Measurements from ENCODE around the gene ADAM17. TPM values are rescaled to one million over a fixed set of nuclear protein-coding genes. Genes with fewer than 3 reads are reported as not detected.

ADAM17 gene
- total RNA-seq (2022; extraction: Qiagen RNA extraction), result 24.1 to 33.3 TPM (median 28.1 TPM) in 5 replicates

GRCh38 chr2:9555297-9556120 lies at the start of gene ADAM17:
ADAM17 (minus strand) TSS chr2:9555830; CDS start chr2:9555605, 225 bp downstream.

GRCh38 chr2:9474361-9475057 lies 81.1 kb downstream of the ADAM17 start, which contains the start of gene IAH1:
IAH1 (plus strand) TSS chr2:9474551; CDS start chr2:9474567, 16 bp downstream.

Other genes starting within 250 kb of the ADAM17 start
- gene ITGB1BP1, start 132.3 kb downstream of the ADAM17 start, total RNA-seq (2022; extraction: Qiagen RNA extraction), result 153 to 184 TPM (median 172 TPM) in 5 replicates
- gene CPSF3, start 132.2 kb downstream of the ADAM17 start, total RNA-seq (2022; extraction: Qiagen RNA extraction), result 48.6 to 63.3 TPM (median 49.6 TPM) in 5 replicates
- gene IAH1, start 81.3 kb downstream of the ADAM17 start, total RNA-seq (2022; extraction: Qiagen RNA extraction), result 84.1 to 104 TPM (median 97.2 TPM) in 5 replicates
- 651 to 716 TPM (median 695 TPM) in 5 replicates for gene YWHAQ, start 75.2 kb upstream of the ADAM17 start, total RNA-seq (2022; extraction: Qiagen RNA extraction)